DMS53 treated with DMSO at 0.1 percent for 48 hours (cell line): ENCODE results near the gene ATP8A2.

Experiments used
- DNase-seq: peaks from one replicate; lab custom pipeline; 2025; ENCODE audit not compliant: unreplicated experiment; lab: John Stamatoyannopoulos, UW

ATP8A2 gene

GRCh38 chr13:25990801-25991200 is 619.0 kb downstream of the ATP8A2 start:
- DNase-seq: no peak

- DNase-seq: no peak
Observed at GRCh38 chr13:25992076-25992475, 620.3 kb downstream of the ATP8A2 start.

- peak; percentile 32 for DNase-seq
Observed at GRCh38 chr13:26007261-26008125, 635.7 kb downstream of the ATP8A2 start.

GRCh38 chr13:26010487-26011207 is 638.9 kb downstream of the ATP8A2 start:
- peak; percentile 34 for DNase-seq

- DNase-seq: no peak
Observed at GRCh38 chr13:26011208-26011573, 639.4 kb downstream of the ATP8A2 start.

GRCh38 chr13:26011996-26012821 is 640.4 kb downstream of the ATP8A2 start:
- DNase-seq: peak; percentile 11

- no peak for DNase-seq
Observed at GRCh38 chr13:26012995-26013394, 641.2 kb downstream of the ATP8A2 start.

GRCh38 chr13:26015271-26016125 is 643.7 kb downstream of the ATP8A2 start:
- DNase-seq: no peak

- no peak for DNase-seq
Observed at GRCh38 chr13:26016189-26016588, 644.4 kb downstream of the ATP8A2 start.

GRCh38 chr13:26017196-26017921 is 645.6 kb downstream of the ATP8A2 start:
- no peak for DNase-seq

GRCh38 chr13:26017932-26018665 is 646.3 kb downstream of the ATP8A2 start:
- DNase-seq: no peak

GRCh38 chr13:26019251-26019650 is 647.5 kb downstream of the ATP8A2 start:
- no peak for DNase-seq

- no peak for DNase-seq
Observed at GRCh38 chr13:26019881-26020870, 648.4 kb downstream of the ATP8A2 start.

- no peak for DNase-seq
Observed at GRCh38 chr13:26020891-26021290, 649.1 kb downstream of the ATP8A2 start.

GRCh38 chr13:26021516-26021915 is 649.7 kb downstream of the ATP8A2 start:
- peak; percentile 9 for DNase-seq

- no peak for DNase-seq
Observed at GRCh38 chr13:26021956-26022355, 650.2 kb downstream of the ATP8A2 start.

- DNase-seq: peak; percentile 81
Observed at GRCh38 chr13:26022538-26023292, 650.9 kb downstream of the ATP8A2 start.
